Measurements from ENCODE around the gene CD74.
A peak's percentile ranks its signal among the peaks of the same experiment; 100 is the strongest.

The CD74 gene

GRCh38 chr5:150402229-150402773 lies 10.4 kb downstream of the CD74 start:
- H3K36me3 ChIP-seq (replicated peaks in 1 of 2; ENCODE audit: control insufficient read depth in 2 of 2, insufficient read depth in 2 of 2, low read length in 2 of 2), result peaks cover 45 to 58% of the 10 kb centered on the region in 2 donors
- no peak overlapping the region for H3K4ac ChIP-seq (ENCODE audit: low read length)
- H3K23ac ChIP-seq (ENCODE audit: low read depth, low read length, poor library complexity), result peak overlapping the region; percentile 34
- peaks cover 2% of the 10 kb centered on the region for H3K79me1 ChIP-seq (ENCODE audit: low read depth, low read length)
- H3K4me1 ChIP-seq (ENCODE audit: control insufficient read depth in 2 of 2, insufficient read depth in 1 of 2, low read depth in 1 of 2, low read length in 2 of 2), result no peaks in the 10 kb centered on the region
- no peak overlapping the region for H2BK5ac ChIP-seq (ENCODE audit: low read length)
- H2BK120ac ChIP-seq (ENCODE audit: low read depth, low read length), result no peak overlapping the region
- no peak overlapping the region for H4K8ac ChIP-seq (ENCODE audit: low read depth, low read length)
- no peak overlapping the region for H3K14ac ChIP-seq (ENCODE audit: low read length)
- H3K4me2 ChIP-seq (ENCODE audit: insufficient read depth, low read length, poor library complexity, severe bottlenecking), result no peak overlapping the region
- no peak overlapping the region for H2AFZ ChIP-seq (ENCODE audit: low read length)
- no peak overlapping the region for H3K27ac ChIP-seq (replicated peaks; ENCODE audit: low read length)
- H3K4me3 ChIP-seq (ENCODE audit: low read length in 2 of 2), result no peak overlapping the region
- WGBS, 2 donors (ENCODE audit: extremely low coverage in 2 of 2, insufficient read length in 2 of 2, insufficient replicate concordance in 1 of 2), result no CpG with 5 or more reads among the region's 4 CpGs
- no peak overlapping the region for H3K9ac ChIP-seq (ENCODE audit: low read depth, low read length, poor library complexity)
- DNase-seq (ENCODE audit: low spot score), result no peak
- H3K18ac ChIP-seq (ENCODE audit: low read length), result peak overlapping the region; percentile 22
- no peak overlapping the region for H2BK12ac ChIP-seq (ENCODE audit: low read length)
- H4K91ac ChIP-seq (ENCODE audit: low read depth, low read length, poor library complexity), result no peak overlapping the region
- H2BK15ac ChIP-seq (ENCODE audit: low read length), result no peak overlapping the region
- H3K9me3 ChIP-seq (replicated peaks in 1 of 2; ENCODE audit: control insufficient read depth in 2 of 2, insufficient read depth in 1 of 2, low read depth in 1 of 2, low read length in 2 of 2), result no peaks in the 10 kb centered on the region
- no peaks in the 10 kb centered on the region for H3K27me3 ChIP-seq (ENCODE audit: control insufficient read depth in 3 of 3, insufficient read depth in 3 of 3, low read depth in 1 of 3, low read length in 3 of 3)
- no peak overlapping the region for H2AK5ac ChIP-seq (ENCODE audit: low read depth, low read length)

- H2BK5ac ChIP-seq (ENCODE audit: low read length), result no peak overlapping the region
- peaks cover 49 to 64% of the 10 kb centered on the region in 2 donors for H3K36me3 ChIP-seq (replicated peaks in 1 of 2; ENCODE audit: control insufficient read depth in 2 of 2, insufficient read depth in 2 of 2, low read length in 2 of 2)
- H2BK120ac ChIP-seq (ENCODE audit: low read depth, low read length), result no peak overlapping the region
- peaks cover under 1% of the 10 kb centered on the region for H3K79me1 ChIP-seq (ENCODE audit: low read depth, low read length)
- no peak for DNase-seq (ENCODE audit: low spot score)
- H4K91ac ChIP-seq (ENCODE audit: low read depth, low read length, poor library complexity), result no peak overlapping the region
- H3K4me1 ChIP-seq (ENCODE audit: control insufficient read depth in 2 of 2, insufficient read depth in 1 of 2, low read depth in 1 of 2, low read length in 2 of 2), result no peaks in the 10 kb centered on the region
- no peak overlapping the region for H2BK12ac ChIP-seq (ENCODE audit: low read length)
- no peak overlapping the region for H3K4ac ChIP-seq (ENCODE audit: low read length)
- H3K14ac ChIP-seq (ENCODE audit: low read length), result no peak overlapping the region
- H3K9me3 ChIP-seq (replicated peaks in 1 of 2; ENCODE audit: control insufficient read depth in 2 of 2, insufficient read depth in 1 of 2, low read depth in 1 of 2, low read length in 2 of 2), result no peaks in the 10 kb centered on the region
- no peak overlapping the region for H3K4me2 ChIP-seq (ENCODE audit: insufficient read depth, low read length, poor library complexity, severe bottlenecking)
- no peak overlapping the region for H3K27ac ChIP-seq (replicated peaks; ENCODE audit: low read length)
- no peak overlapping the region for H2BK15ac ChIP-seq (ENCODE audit: low read length)
- H2AK5ac ChIP-seq (ENCODE audit: low read depth, low read length), result no peak overlapping the region
- peak overlapping the region in 1 of 2 donors; percentile 25 for H3K4me3 ChIP-seq (ENCODE audit: low read length in 2 of 2)
- H3K18ac ChIP-seq (ENCODE audit: low read length), result no peak overlapping the region
- WGBS, 2 donors (ENCODE audit: extremely low coverage in 2 of 2, insufficient read length in 2 of 2, insufficient replicate concordance in 1 of 2), result no CpG with 5 or more reads among the region's 11 CpGs
- H2AFZ ChIP-seq (ENCODE audit: low read length), result no peak overlapping the region
- H3K23ac ChIP-seq (ENCODE audit: low read depth, low read length, poor library complexity), result no peak overlapping the region
- H3K9ac ChIP-seq (ENCODE audit: low read depth, low read length, poor library complexity), result no peak overlapping the region
- H4K8ac ChIP-seq (ENCODE audit: low read depth, low read length), result no peak overlapping the region
- no peaks in the 10 kb centered on the region for H3K27me3 ChIP-seq (ENCODE audit: control insufficient read depth in 3 of 3, insufficient read depth in 3 of 3, low read depth in 1 of 3, low read length in 3 of 3)
Observed at GRCh38 chr5:150401376-150402228, 11.1 kb downstream of the CD74 start.

GRCh38 chr5:150401076-150401375 lies 11.7 kb downstream of the CD74 start:
- H3K36me3 ChIP-seq (replicated peaks in 1 of 2; ENCODE audit: control insufficient read depth in 2 of 2, insufficient read depth in 2 of 2, low read length in 2 of 2), result peaks cover 55 to 70% of the 10 kb centered on the region in 2 donors
- H3K4ac ChIP-seq (ENCODE audit: low read length), result no peak overlapping the region
- no peak overlapping the region for H3K18ac ChIP-seq (ENCODE audit: low read length)
- no peak overlapping the region for H3K27ac ChIP-seq (replicated peaks; ENCODE audit: low read length)
- no peak overlapping the region for H3K4me2 ChIP-seq (ENCODE audit: insufficient read depth, low read length, poor library complexity, severe bottlenecking)
- no peaks in the 10 kb centered on the region for H3K79me1 ChIP-seq (ENCODE audit: low read depth, low read length)
- no peak overlapping the region for H2AFZ ChIP-seq (ENCODE audit: low read length)
- no peak overlapping the region for H2BK12ac ChIP-seq (ENCODE audit: low read length)
- H3K4me3 ChIP-seq (ENCODE audit: low read length in 2 of 2), result no peak overlapping the region
- no CpG with 5 or more reads among the region's 3 CpGs for WGBS, 2 donors (ENCODE audit: extremely low coverage in 2 of 2, insufficient read length in 2 of 2, insufficient replicate concordance in 1 of 2)
- no peaks in the 10 kb centered on the region for H3K27me3 ChIP-seq (ENCODE audit: control insufficient read depth in 3 of 3, insufficient read depth in 3 of 3, low read depth in 1 of 3, low read length in 3 of 3)
- H2BK15ac ChIP-seq (ENCODE audit: low read length), result no peak overlapping the region
- H2BK5ac ChIP-seq (ENCODE audit: low read length), result no peak overlapping the region
- no peaks in the 10 kb centered on the region for H3K4me1 ChIP-seq (ENCODE audit: control insufficient read depth in 2 of 2, insufficient read depth in 1 of 2, low read depth in 1 of 2, low read length in 2 of 2)
- no peak overlapping the region for H2BK120ac ChIP-seq (ENCODE audit: low read depth, low read length)
- no peak overlapping the region for H4K91ac ChIP-seq (ENCODE audit: low read depth, low read length, poor library complexity)
- H3K9ac ChIP-seq (ENCODE audit: low read depth, low read length, poor library complexity), result no peak overlapping the region
- H3K23ac ChIP-seq (ENCODE audit: low read depth, low read length, poor library complexity), result no peak overlapping the region
- H2AK5ac ChIP-seq (ENCODE audit: low read depth, low read length), result no peak overlapping the region
- no peak overlapping the region for H3K14ac ChIP-seq (ENCODE audit: low read length)
- H3K9me3 ChIP-seq (replicated peaks in 1 of 2; ENCODE audit: control insufficient read depth in 2 of 2, insufficient read depth in 1 of 2, low read depth in 1 of 2, low read length in 2 of 2), result no peaks in the 10 kb centered on the region
- no peak overlapping the region for H4K8ac ChIP-seq (ENCODE audit: low read depth, low read length)
- DNase-seq (ENCODE audit: low spot score), result no peak

GRCh38 chr5:150400316-150401075 lies 12.2 kb downstream of the CD74 start:
- no peaks in the 10 kb centered on the region for H3K79me1 ChIP-seq (ENCODE audit: low read depth, low read length)
- H4K8ac ChIP-seq (ENCODE audit: low read depth, low read length), result no peak overlapping the region
- H3K4me1 ChIP-seq (ENCODE audit: control insufficient read depth in 2 of 2, insufficient read depth in 1 of 2, low read depth in 1 of 2, low read length in 2 of 2), result no peaks in the 10 kb centered on the region
- H2BK5ac ChIP-seq (ENCODE audit: low read length), result no peak overlapping the region
- WGBS, 2 donors (ENCODE audit: extremely low coverage in 2 of 2, insufficient read length in 2 of 2, insufficient replicate concordance in 1 of 2), result no CpG with 5 or more reads among the region's 12 CpGs
- no peak overlapping the region for H3K4ac ChIP-seq (ENCODE audit: low read length)
- H2AFZ ChIP-seq (ENCODE audit: low read length), result no peak overlapping the region
- no peak overlapping the region for H2BK15ac ChIP-seq (ENCODE audit: low read length)
- H2BK120ac ChIP-seq (ENCODE audit: low read depth, low read length), result no peak overlapping the region
- H3K36me3 ChIP-seq (replicated peaks in 1 of 2; ENCODE audit: control insufficient read depth in 2 of 2, insufficient read depth in 2 of 2, low read length in 2 of 2), result peaks cover 59 to 75% of the 10 kb centered on the region in 2 donors
- no peak overlapping the region for H3K14ac ChIP-seq (ENCODE audit: low read length)
- no peak overlapping the region for H2AK5ac ChIP-seq (ENCODE audit: low read depth, low read length)
- H3K9ac ChIP-seq (ENCODE audit: low read depth, low read length, poor library complexity), result no peak overlapping the region
- H3K9me3 ChIP-seq (replicated peaks in 1 of 2; ENCODE audit: control insufficient read depth in 2 of 2, insufficient read depth in 1 of 2, low read depth in 1 of 2, low read length in 2 of 2), result no peaks in the 10 kb centered on the region
- H3K4me2 ChIP-seq (ENCODE audit: insufficient read depth, low read length, poor library complexity, severe bottlenecking), result no peak overlapping the region
- H3K27me3 ChIP-seq (ENCODE audit: control insufficient read depth in 3 of 3, insufficient read depth in 3 of 3, low read depth in 1 of 3, low read length in 3 of 3), result no peaks in the 10 kb centered on the region
- no peak overlapping the region for H3K18ac ChIP-seq (ENCODE audit: low read length)
- DNase-seq (ENCODE audit: low spot score), result no peak
- H2BK12ac ChIP-seq (ENCODE audit: low read length), result no peak overlapping the region
- H3K23ac ChIP-seq (ENCODE audit: low read depth, low read length, poor library complexity), result no peak overlapping the region
- H4K91ac ChIP-seq (ENCODE audit: low read depth, low read length, poor library complexity), result peak overlapping the region; percentile 49
- no peak overlapping the region for H3K4me3 ChIP-seq (ENCODE audit: low read length in 2 of 2)
- no peak overlapping the region for H3K27ac ChIP-seq (replicated peaks; ENCODE audit: low read length)
